Neutrophil (primary cell): Measurements from ENCODE around the gene PCDHA9.
"Not testable (repeated sequence)": the region's sequence is repeated elsewhere in the genome, so short reads cannot be mapped to it uniquely, and the experiment has no call there.

ENCODE experiments used
- H3K27ac ChIP-seq: fragments of 200-600 bp; sonication (generic); 2 replicates; pipeline ENCODE4 v1.5.1; 2016; ENCODE audit warnings: mild to moderate bottlenecking, moderate library complexity
- H3K27me3 ChIP-seq: fragments of 200-600 bp; sonication (generic); 2 replicates; pipeline ENCODE4 v1.6.0; 2016; ENCODE audit warnings: mild to moderate bottlenecking
- H3K36me3 ChIP-seq: fragments of 200-600 bp; sonication (generic); 2 replicates; pipeline ENCODE4 v1.5.1; 2017
- H3K4me1 ChIP-seq, 2 experiments: fragments of 200-600 bp in 1 of 2; sonication (generic) in 1 of 2; 1 replicate in 1 of 2; 2 replicates in 1 of 2; pipeline versions ENCODE4 v1.5.1 to v1.6.1; 2013 to 2016; ENCODE audit warnings: low read depth in 1 of 2, low read length in 1 of 2, mild to moderate bottlenecking in 1 of 2, moderate library complexity in 1 of 2; ENCODE audit not compliant: control insufficient read depth in 1 of 2, insufficient read depth in 1 of 2
- H3K4me3 ChIP-seq, 2 experiments: fragments of 200-600 bp in 1 of 2; sonication (generic) in 1 of 2; 1 replicate in 1 of 2; 2 replicates in 1 of 2; pipeline ENCODE4 v1.5.1; 2013 to 2016; ENCODE audit warnings: low read depth in 1 of 2, low read length in 1 of 2, mild to moderate bottlenecking in 1 of 2, moderate library complexity in 1 of 2
- H3K9me3 ChIP-seq: fragments of 200-600 bp; sonication (generic); 2 replicates; pipeline ENCODE4 v1.5.1; 2016
- CTCF ChIP-seq: fragments of 200-600 bp; sonication (generic); IDR thresholded peaks from 2 replicates; pipeline ENCODE4 v1.5.1; 2016; ENCODE audit warnings: antibody characterized with exemption

Gene PCDHA9

GRCh38 chr5:140808889-140809291 lies 39.3 kb upstream of the PCDHA9 start:
- TF ChIP-seq CTCF: no peak
- no peak overlapping the region for H3K27ac ChIP-seq
- peaks cover 10% of the 10 kb centered on the region for H3K27me3 ChIP-seq
- no peaks in the 10 kb centered on the region for H3K9me3 ChIP-seq
- no peak overlapping the region for H3K4me3 ChIP-seq
- no peaks in the 10 kb centered on the region for H3K36me3 ChIP-seq
- H3K4me1 ChIP-seq: no peaks in the 10 kb centered on the region

GRCh38 chr5:140821375-140822280 lies 26.6 kb upstream of the PCDHA9 start, which contains the start of gene PCDHA5:
TSS of gene PCDHA5 (plus strand) at chr5:140821613.
- Histone ChIP-seq H3K27me3 (no peaks in the 10 kb centered on the region), H3K27ac (no peak within 1 kb of the TSS), H3K4me3 (no peak within 1 kb of the TSS), H3K9me3 (peaks cover 25% of the 10 kb centered on the region), H3K4me1 (no peaks in the 10 kb centered on the region), H3K36me3 (no peaks in the 10 kb centered on the region)
- no peak for TF ChIP-seq CTCF

DNA sequence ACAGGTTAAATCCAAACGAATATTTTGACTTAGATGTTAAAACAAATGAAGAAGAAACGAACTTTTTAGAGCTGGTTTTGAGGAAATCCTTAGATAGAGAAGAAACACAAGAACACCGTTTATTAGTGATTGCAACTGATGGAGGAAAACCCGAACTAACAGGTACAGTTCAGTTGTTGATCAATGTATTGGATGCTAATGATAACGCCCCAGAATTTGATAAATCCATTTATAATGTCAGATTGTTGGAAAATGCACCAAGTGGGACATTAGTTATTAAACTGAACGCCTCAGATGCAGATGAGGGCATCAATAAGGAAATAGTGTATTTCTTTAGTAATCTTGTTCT lies 25.9 kb upstream of the PCDHA9 start:
- Histone ChIP-seq H3K36me3 (no peaks in the 10 kb centered on the region), H3K27me3 (peaks cover 3% of the 10 kb centered on the region), H3K4me1 (no peaks in the 10 kb centered on the region), H3K27ac (no peak overlapping the region), H3K4me3 (no peak overlapping the region), H3K9me3 (peaks cover 25% of the 10 kb centered on the region)
- TF ChIP-seq CTCF: no peak

DNA sequence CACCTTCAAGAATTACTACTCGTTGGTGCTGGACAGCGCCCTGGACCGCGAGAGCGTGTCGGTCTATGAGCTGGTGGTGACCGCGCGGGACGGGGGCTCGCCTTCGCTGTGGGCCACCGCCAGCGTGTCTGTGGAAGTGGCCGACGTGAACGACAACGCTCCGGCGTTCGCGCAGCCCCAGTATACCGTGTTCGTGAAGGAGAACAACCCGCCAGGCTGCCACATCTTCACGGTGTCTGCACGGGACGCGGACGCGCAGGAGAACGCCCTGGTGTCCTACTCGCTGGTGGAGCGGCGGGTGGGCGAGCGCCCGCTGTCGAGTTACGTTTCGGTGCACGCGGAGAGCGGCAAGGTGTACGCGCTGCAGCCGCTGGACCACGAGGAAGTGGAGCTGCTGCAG lies 25.2 kb upstream of the PCDHA9 start:
- H3K4me1 ChIP-seq, H3K36me3 ChIP-seq, H3K27ac ChIP-seq, H3K4me3 ChIP-seq: not testable (repeated sequence)
- peaks cover 30% of the 10 kb centered on the region for H3K9me3 ChIP-seq
- peaks cover 10% of the 10 kb centered on the region for H3K27me3 ChIP-seq

DNA sequence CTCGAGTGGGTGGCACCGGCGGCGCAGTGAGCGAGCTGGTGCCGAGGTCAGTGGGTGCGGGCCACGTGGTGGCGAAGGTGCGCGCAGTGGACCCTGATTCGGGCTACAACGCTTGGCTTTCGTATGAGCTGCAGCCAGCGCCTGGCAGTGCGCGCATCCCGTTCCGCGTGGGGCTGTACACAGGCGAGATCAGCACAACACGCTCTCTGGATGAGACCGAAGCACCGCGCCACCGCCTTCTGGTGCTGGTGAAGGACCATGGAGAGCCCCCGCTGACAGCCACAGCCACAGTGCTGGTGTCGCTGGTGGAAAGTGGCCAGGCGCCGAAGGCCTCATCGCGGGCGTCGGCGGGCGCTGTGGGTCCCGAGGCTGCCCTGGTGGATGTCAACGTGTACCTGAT lies 24.7 kb upstream of the PCDHA9 start:
- no peak overlapping the region for H3K4me3 ChIP-seq
- H3K4me1 ChIP-seq: no peaks in the 10 kb centered on the region
- no peaks in the 10 kb centered on the region for H3K36me3 ChIP-seq
- TF ChIP-seq CTCF: no peak
- H3K9me3 ChIP-seq: peaks cover 35% of the 10 kb centered on the region
- H3K27ac ChIP-seq: no peak overlapping the region
- peaks cover 15% of the 10 kb centered on the region for H3K27me3 ChIP-seq

DNA sequence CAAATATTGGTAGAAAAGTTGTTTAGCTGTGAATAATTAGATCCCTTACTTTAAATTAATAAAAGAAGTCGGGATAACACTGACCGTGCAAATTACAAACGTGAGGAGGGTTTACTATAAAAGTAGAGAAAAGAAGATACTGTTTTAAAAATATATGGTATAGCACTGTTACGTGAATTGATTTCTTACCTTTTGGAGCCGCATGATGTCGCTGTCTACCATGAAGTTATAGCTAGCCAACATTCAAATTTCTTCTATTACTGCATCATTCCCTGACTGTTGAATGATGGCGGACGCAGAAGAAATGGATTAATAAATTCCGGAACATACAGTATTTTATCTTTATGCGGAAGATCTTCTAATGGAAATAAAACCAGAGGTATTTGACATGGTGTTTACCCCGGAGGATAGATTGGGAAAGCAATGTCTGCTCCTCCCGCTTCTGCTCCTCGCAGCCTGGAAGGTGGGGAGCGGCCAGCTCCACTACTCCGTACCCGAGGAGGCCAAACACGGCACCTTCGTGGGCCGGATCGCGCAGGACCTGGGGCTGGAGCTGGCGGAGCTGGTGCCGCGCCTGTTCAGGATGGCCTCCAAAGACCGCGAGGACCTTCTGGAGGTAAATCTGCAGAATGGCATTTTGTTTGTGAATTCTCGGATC lies 20.3 kb upstream of the PCDHA9 start, which contains the start of gene PCDHA6:
Gene PCDHA6, plus strand, starts transcription at position 257 of the 658 bp plus-strand sequence. Its CDS starts 132 bp downstream, at position 389.
- peaks cover 29% of the 10 kb centered on the region for H3K27me3 ChIP-seq
- H3K27ac ChIP-seq: no peak within 1 kb of the TSS
- peaks cover 22% of the 10 kb centered on the region for H3K9me3 ChIP-seq
- no peaks in the 10 kb centered on the region for H3K36me3 ChIP-seq
- no peaks in the 10 kb centered on the region for H3K4me1 ChIP-seq
- no peak for TF ChIP-seq CTCF
- H3K4me3 ChIP-seq: no peak within 1 kb of the TSS
